HG03571 (cell line): ENCODE results near the gene GNB4.
A peak's percentile ranks its signal among the peaks of the same experiment; 100 is the strongest.

Experiments used
- ATAC-seq: cut with Tn5 transposase; IDR thresholded peaks from one replicate; pipeline ENCODE4 v1.9.1; 2021; ENCODE audit not compliant: unreplicated experiment

Gene GNB4

DNA sequence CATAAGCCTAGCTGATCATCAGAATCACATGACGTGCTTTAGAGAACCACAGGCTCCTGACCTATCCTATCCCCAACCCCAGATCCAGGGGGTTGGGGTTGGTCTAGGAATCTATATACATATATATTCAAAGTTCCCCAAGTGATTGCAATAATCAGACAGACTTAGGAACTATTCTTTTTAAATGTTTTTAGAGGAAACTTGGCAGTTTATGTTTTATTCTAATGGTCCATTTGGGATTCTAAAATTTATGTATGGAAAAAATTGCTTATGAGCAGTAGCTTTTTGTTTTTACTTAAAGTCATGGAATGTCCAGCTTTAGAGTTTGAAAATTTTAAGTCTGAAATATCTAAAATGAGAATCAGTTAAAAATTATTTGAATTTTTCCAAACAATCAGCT is 81.6 kb downstream of the GNB4 start:
- ATAC-seq: no peak

DNA sequence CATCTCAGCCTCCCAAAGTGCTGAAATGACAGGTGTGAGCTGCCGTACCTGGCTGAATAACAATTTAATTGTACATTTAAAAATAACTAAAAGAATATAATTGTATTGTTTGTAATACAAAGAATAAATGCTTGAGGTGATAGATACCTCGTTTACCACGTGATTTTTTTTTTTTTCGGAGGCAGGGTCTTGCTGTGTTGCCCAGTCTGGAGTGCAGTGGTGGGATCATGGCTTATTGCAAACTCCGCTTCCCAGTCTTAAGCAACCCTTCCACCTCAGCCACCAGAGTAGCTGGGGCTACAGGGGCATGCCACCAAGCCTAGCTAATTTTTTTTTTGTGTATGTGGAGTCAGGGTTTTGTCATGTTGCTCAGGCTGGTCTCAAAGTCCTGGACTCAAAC is 87.9 kb downstream of the GNB4 start:
- no peak for ATAC-seq

DNA sequence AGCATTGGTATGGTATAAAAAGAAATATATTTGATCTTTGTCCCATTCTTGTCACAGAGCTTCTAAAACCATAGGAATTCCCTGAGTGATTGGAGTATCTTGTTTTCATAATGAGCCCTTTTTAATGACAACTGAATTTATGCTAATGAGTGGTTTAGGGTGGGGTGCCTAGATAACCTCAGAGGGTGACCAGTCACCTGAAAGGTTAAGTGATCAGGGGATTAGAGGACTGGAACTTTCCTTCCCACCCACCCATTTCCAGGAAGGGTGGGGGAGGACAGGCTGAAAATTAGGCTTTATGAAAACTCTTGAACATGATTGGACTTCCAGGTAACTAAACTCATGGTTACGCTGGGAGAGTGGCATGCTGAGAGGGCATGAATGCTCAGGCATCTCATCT is 95.3 kb downstream of the GNB4 start:
- no peak for ATAC-seq

DNA sequence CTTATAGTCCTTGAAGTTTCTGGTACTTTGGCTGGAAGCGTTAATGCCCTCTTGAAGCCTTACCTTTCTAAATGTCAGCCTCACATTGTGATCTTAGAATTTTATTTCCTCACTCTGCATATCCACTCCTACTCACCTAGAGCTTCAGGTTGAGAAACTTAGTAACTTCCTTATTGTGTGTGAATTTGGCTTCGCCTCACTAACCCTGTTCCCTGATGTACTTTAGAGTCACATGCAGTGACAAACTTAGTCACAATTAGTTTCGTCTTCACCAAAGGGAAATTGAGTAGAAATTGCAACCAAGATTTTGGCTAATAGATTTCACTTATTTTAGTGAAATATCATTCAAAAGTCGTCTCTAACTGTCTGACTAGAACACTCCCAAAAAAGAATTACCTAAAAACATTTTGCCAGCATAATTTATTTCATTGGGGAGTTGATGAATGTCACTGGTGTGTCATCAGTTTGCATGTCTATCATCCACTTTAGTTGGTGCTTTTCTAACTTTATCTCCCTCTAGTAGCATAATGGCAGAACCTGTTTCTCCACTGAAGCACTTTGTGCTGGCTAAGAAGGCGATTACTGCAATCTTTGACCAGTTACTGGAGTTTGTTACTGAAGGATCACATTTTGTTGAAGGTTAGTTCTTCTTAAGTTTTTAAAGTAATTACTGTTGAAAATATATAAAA is 102.8 kb downstream of the GNB4 start:
- peak; percentile 71 for ATAC-seq

GRCh38 chr3:179347345-179348194 is 103.7 kb downstream of the GNB4 start, which contains the start of gene MFN1:
TSS of gene MFN1 (plus strand) at chr3:179347709. CDS start at chr3:179348852, 1,143 bp downstream.
- peak; percentile 92 for ATAC-seq
